Breast epithelium (tissue), 3 donors: ENCODE data around the gene DPYSL3.

Experiments used
- POLR2A ChIP-seq: fragments of 450-650 bp; IDR thresholded peaks from one replicate; pipeline ENCODE4 v1.6.1; 2016; ENCODE audit warnings: antibody characterized with exemption, mild to moderate bottlenecking, moderate library complexity
- POLR2AphosphoS5 ChIP-seq, 3 donors: sonication (generic); formaldehyde crosslinking; IDR thresholded peaks; one replicate each; pipeline ENCODE4 v1.6.1; 2017; ENCODE audit warnings: antibody characterized with exemption in 3 of 3
- TF ChIP-seq, protein P1 (sequence below), 3 donors: fragments of 450-650 bp; IDR thresholded peaks; one replicate each; pipeline ENCODE4 v1.5.1; 2016 to 2017; ENCODE audit warnings: antibody characterized with exemption in 3 of 3, mild to moderate bottlenecking in 3 of 3, moderate library complexity in 3 of 3

DNA sequence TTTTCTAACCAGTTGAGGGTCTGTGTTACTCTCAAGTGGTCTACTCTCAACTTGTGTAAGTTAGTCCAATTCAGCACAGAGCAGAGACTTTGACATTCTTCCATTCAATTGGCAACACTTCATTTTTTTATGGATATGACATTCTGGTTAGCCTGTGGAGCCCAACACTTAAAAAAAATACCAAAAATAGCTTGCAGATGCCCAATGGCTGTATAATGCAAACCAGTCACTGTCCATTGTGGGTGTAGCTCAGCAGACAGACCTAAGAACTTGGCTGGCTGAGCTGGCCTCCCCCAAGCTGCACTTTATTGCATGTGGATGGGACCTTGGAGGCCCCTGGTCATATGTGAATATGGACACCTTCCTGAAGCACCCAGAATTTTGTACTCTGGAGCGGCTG is 103.2 kb downstream of the DPYSL3 start:
- TF ChIP-seq, protein P1, sequence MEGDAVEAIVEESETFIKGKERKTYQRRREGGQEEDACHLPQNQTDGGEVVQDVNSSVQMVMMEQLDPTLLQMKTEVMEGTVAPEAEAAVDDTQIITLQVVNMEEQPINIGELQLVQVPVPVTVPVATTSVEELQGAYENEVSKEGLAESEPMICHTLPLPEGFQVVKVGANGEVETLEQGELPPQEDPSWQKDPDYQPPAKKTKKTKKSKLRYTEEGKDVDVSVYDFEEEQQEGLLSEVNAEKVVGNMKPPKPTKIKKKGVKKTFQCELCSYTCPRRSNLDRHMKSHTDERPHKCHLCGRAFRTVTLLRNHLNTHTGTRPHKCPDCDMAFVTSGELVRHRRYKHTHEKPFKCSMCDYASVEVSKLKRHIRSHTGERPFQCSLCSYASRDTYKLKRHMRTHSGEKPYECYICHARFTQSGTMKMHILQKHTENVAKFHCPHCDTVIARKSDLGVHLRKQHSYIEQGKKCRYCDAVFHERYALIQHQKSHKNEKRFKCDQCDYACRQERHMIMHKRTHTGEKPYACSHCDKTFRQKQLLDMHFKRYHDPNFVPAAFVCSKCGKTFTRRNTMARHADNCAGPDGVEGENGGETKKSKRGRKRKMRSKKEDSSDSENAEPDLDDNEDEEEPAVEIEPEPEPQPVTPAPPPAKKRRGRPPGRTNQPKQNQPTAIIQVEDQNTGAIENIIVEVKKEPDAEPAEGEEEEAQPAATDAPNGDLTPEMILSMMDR (IDR thresholded peaks at IDR 0.05), result no peak
- TF ChIP-seq POLR2AphosphoS5 (IDR thresholded peaks at IDR 0.05) (no peak), POLR2A (no peak)
